NCI-H187 treated with DMSO at 0.1 percent for 48 hours (cell line): ENCODE results near the gene OGFOD3.
"Not testable (repeated sequence)": the region's sequence is repeated elsewhere in the genome, so short reads cannot be mapped to it uniquely, and the experiment has no call there.

Source experiments
- DNase-seq: peaks from one replicate; lab custom pipeline; 2025; lab: John Stamatoyannopoulos, UW

The OGFOD3 gene

GRCh38 chr17:82433560-82434215, 15.3 kb upstream of the OGFOD3 start:
- DNase-seq, result no peak

- no peak for DNase-seq
Observed at GRCh38 chr17:82432017-82432416, 13.6 kb upstream of the OGFOD3 start.

GRCh38 chr17:82429824-82430223, 11.4 kb upstream of the OGFOD3 start:
- no peak for DNase-seq

DNA sequence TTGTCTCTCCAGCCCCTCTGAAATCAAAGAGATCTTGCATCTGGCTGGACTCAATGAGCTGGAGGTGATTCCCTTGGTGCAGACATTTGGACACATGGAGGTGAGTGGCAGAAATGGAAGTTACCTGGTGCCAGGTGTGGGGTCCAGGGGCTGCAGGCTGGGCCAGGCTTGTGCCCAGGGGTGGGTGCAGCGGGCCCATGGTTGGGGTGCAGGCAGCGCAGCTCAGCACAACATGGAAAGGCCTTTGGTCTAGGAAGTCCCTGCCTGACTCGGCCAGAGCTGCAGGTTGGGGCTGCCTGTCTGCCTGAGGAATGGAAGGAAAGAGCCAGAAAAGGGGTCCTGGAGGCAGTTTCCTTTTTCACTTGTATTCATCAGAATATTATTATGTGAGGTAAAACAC, 10.2 kb upstream of the OGFOD3 start:
- no peak for DNase-seq

DNA sequence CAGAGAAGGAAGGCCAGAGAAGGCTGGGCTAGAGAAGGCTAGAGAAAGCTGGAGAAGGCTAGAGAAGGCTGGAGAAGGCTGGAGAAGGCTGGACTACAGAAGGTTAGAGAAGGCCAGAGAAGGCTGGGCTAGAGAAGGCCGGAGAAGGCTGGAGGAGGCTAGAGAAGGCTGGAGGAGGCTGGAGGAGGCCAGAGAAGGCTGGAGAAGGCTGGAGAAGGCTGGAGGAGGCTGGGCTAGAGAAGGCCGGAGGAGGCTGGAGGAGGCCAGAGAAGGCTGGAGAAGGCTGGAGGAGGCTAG, 6.4 kb upstream of the OGFOD3 start:
- DNase-seq, result no peak

GRCh38 chr17:82424001-82424862, 5.8 kb upstream of the OGFOD3 start:
- DNase-seq, result no peak

GRCh38 chr17:82419540-82419939, 1.2 kb upstream of the OGFOD3 start:
- no peak for DNase-seq

- no peak for DNase-seq
Observed at GRCh38 chr17:82416771-82417170, 1.6 kb downstream of the OGFOD3 start.

- DNase-seq, result no peak
Observed at GRCh38 chr17:82416264-82416663, 2.1 kb downstream of the OGFOD3 start.

- no peak for DNase-seq
Observed at GRCh38 chr17:82415786-82416185, 2.6 kb downstream of the OGFOD3 start.

DNA sequence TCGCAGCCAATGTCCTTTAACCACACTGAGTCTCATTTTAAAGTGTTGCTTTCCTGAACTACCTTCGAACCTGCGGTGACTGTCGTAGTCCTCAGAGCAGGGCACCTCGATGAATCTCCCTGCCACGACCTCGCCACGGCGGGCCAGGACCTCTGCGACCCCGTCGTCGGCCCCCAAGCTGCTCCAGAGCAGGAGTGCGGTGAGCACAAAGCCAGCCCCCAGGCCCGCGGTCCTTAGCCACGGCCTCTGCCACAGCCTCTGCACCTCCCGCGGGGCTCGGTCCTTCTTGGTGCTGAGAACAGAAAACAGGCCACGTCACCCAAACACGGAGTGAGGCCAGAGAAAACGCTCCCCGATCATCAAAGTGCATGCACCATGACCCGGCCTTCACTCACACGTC, 3.0 kb downstream of the OGFOD3 start:
- DNase-seq, result no peak

GRCh38 chr17:82414548-82415281, 3.7 kb downstream of the OGFOD3 start:
- no peak for DNase-seq

DNA sequence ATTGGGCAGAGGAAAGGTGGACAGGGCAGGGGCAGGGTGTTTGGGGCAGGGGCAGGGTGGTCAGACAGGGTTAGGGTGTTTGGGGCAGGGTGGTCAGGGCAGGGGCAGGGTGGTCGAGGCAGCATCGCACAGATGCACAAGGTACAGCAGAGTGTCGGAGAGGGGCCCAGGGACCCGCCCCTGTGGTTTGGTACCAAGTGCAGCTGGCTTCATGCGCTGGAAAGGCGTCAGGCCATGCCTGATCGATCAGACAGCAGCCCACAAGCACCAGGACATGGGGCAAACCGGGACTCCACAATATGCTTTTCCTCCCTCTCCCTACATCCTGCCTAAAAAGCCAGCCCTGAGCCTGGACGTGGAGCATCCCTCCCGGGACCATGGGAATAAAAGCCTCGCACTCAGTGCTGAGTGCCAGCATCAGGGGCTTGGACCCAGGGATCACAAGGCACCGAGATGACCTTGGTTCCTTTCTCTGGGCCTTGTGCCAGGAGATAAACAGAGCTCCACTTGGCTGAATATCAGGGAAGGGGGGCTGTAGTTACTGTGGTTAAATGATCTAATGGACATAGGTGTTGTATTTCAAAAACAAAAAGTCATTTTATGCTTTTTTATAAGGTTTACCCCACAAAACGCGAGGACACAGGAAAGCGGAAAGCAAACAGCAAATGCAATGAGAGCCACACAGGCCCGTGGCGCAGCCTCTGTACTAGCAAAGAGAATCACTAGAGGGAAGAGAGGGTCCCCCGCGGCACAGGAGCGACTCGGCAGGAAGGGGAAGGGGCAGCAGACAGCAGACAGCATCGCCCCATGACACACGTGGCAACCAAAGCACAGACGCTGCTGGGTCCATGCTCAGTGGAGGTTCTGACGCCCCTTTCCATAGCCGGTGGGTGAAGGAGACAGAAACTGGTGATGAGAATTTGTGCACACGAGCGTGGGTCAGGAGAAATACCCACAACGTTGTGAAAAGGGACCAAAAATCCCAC, 5.6 kb downstream of the OGFOD3 start:
- DNase-seq, result no peak

DNA sequence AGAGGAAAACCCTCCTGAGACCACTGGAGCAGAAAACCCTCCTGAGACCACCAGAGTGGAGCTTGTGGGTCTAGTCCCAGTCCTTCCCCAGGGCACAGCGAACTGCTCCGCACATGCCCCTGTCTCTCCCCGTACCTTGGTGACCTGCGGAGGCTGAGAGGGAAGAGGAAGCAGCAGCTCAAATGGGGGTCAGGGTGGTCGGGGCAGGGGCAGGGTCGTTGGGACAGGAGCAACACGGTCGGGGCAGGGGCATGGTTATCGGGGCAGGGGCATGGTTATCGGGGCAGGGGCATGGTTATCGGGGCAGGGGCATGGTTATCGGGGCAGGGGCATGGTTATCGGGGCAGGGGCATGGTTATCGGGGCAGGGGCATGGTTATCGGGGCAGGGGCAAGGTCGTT, 6.3 kb downstream of the OGFOD3 start:
- DNase-seq, result not testable (repeated sequence)

GRCh38 chr17:82411396-82412053, 6.9 kb downstream of the OGFOD3 start:
- no peak for DNase-seq

GRCh38 chr17:82410014-82410716, 8.2 kb downstream of the OGFOD3 start:
- DNase-seq, result no peak

DNA sequence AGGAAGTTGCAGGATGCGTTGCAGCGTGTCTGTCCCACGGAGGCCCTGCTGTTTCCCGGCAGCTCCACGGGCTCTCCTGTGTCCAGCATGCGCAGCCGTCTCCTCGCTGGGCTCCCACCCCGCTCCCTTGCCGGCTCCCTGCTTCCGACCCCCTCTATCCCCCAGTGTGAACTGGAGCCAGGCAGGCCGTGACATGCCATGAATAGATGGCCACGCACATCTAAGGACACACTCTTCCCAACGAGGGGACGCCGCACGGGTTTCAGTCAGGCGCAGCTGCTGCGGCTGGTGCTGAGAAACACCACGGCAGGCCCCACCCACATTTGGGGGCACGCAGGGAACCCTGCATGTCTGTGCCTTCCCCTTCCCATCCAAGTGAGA, 9.5 kb downstream of the OGFOD3 start:
- DNase-seq, result no peak

DNA sequence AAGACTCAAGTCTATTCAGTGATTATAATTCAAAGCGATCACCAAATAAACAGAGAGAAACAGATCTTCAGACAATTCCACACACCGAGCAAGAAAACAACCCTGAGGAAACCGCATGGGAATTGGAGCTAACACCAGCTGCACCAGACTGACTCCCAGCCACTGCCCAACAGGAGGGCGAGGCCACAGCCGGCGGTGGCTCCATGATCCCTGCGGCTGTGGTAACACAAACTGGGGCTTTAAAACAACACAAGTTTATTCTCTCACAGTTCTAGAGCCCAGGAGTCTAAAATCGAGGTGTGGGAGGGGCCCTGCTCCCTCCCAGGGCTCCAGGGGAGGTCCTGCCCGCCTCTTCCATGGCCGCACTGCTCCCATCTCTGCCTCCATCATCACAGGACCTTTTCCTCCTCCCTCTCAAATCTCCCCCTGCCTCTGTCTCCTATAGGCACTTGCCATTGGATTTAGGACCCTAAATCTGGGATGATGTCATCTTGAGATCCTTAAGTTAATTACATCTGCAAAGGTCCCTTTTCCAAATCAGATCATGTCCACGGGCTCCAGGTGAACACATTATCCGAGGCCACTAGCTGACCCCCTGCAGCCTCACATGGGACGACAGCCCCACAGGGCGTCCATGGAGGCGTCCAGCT, 10.0 kb downstream of the OGFOD3 start:
- no peak for DNase-seq

DNA sequence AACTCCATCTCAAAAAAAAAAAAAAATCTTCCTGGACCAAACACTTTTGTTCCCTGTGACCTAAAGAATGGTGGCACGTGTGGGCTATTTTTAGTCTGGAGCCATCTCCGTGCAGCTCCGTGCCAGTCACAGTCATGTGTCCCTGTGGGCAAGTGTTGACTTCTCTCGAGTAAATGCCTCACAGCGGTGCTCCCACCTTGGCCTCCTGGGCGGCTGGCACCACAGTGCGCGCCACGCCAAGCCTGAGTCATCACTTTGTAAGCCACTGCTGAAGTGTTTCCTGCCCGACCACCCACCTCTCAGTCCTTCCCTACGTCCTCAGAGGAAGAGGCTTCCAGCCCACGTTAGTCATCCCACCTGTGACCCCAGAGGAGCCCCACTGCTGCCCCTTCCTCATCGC, 11.1 kb downstream of the OGFOD3 start:
- no peak for DNase-seq

- DNase-seq, result no peak
Observed at GRCh38 chr17:82406131-82406671, 12.2 kb downstream of the OGFOD3 start.
